Measurements from ENCODE around the gene ALDH1L2.

DNA sequence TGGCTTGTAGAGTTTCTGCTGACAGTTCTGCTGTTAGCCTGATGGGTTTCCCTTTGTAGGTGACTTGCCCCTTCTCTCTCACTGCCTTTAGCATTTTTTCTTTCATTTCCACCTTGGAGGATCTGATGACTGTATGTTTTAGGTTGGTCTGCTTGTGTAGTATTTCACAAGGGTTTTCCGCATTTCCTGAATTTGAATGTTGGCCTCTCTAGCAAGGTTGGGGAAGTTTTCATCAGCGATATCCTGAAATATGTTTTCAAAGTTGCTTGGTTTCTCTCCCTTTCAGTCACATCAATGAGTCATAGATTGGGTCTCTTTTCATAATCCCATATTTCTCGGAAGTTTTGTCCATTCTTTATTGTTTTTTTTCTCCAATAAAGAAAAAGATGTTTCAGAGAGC, 86.7 kb downstream of the ALDH1L2 start:
- TF ChIP-seq, protein P1, sequence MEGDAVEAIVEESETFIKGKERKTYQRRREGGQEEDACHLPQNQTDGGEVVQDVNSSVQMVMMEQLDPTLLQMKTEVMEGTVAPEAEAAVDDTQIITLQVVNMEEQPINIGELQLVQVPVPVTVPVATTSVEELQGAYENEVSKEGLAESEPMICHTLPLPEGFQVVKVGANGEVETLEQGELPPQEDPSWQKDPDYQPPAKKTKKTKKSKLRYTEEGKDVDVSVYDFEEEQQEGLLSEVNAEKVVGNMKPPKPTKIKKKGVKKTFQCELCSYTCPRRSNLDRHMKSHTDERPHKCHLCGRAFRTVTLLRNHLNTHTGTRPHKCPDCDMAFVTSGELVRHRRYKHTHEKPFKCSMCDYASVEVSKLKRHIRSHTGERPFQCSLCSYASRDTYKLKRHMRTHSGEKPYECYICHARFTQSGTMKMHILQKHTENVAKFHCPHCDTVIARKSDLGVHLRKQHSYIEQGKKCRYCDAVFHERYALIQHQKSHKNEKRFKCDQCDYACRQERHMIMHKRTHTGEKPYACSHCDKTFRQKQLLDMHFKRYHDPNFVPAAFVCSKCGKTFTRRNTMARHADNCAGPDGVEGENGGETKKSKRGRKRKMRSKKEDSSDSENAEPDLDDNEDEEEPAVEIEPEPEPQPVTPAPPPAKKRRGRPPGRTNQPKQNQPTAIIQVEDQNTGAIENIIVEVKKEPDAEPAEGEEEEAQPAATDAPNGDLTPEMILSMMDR (IDR thresholded peaks at IDR 0.05), result no peak
- peak in 1 of 2 donors; percentile 14 for TF ChIP-seq EP300 (IDR thresholded peaks at IDR 0.05)
